ENCODE results near the gene LGI4. TPM values are rescaled to one million over a fixed set of nuclear protein-coding genes. Genes with fewer than 3 reads are reported as not detected.

The LGI4 gene
- total and polyA plus RNA-seq, 2 experiments from 2014 or later, result 3.4 to 4.3 TPM

GRCh38 chr19:35164418-35164817, 29.6 kb upstream of the LGI4 start (continued):
- no peak for TF ChIP-seq ZNF462 (CRISPR knock-in tag; IDR thresholded peaks at IDR 0.05)
- no peak for TF ChIP-seq STAT1 (IDR thresholded peaks at IDR 0.05; ENCODE audit: unreplicated experiment)
- TF ChIP-seq JUNB (IDR thresholded peaks at IDR 0.05; ENCODE audit: unreplicated experiment), result no peak
- no peak for TF ChIP-seq NANOG (IDR thresholded peaks at IDR 0.05; ENCODE audit: borderline replicate concordance)
- no peak for TF ChIP-seq ETS1 (IDR thresholded peaks at IDR 0.05)

GRCh38 chr19:35162471-35163326, 27.8 kb upstream of the LGI4 start:
- H3K4me2 ChIP-seq, result no peak overlapping the region
- Mint-ChIP-seq H3K27me3 (ENCODE audit: insufficient read depth, low read depth, poor library complexity) (peaks cover 3% of the 10 kb centered on the region), H3K9me3 (peaks cover 16% of the 10 kb centered on the region), H3K36me3 (ENCODE audit: low read depth) (peaks cover 99% of the 10 kb centered on the region), H3K27ac (no peak overlapping the region), H3K4me3 (no peak overlapping the region; the same call in 2 of the 3 replicates), H3K4me1 (no peaks in the 10 kb centered on the region)
- peaks cover 9% of the 10 kb centered on the region; the same call in 1 of the 2 replicates for H4K20me1 ChIP-seq (replicated peaks; ENCODE audit: insufficient read depth)
- H3K36me3 ChIP-seq (ENCODE audit: insufficient read depth), result peaks cover 67% of the 10 kb centered on the region
- no peak for DNase-seq (ENCODE audit: low spot score)
- H3K27ac ChIP-seq (ENCODE audit: low read depth), result no peak overlapping the region
- no peak overlapping the region for H3K4me3 ChIP-seq
- no peak for ATAC-seq
- H3K27me3 ChIP-seq (ENCODE audit: insufficient read depth), result no peaks in the 10 kb centered on the region
- TF ChIP-seq NANOG (IDR thresholded peaks at IDR 0.05; ENCODE audit: borderline replicate concordance) (no peak), POLR2AphosphoS5 (IDR thresholded peaks at IDR 0.05; ENCODE audit: low read depth) (no peak), CREB1 (CRISPR knock-in tag; IDR thresholded peaks at IDR 0.05; ENCODE audit: low read depth) (no peak), ETS1 (IDR thresholded peaks at IDR 0.05) (no peak), EZH2phosphoT487 (IDR thresholded peaks at IDR 0.05; ENCODE audit: unreplicated experiment) (no peak), EZH2 (IDR thresholded peaks at IDR 0.05; ENCODE audit: low read depth, unreplicated experiment) (no peak)
- H3K79me2 ChIP-seq (replicated peaks; ENCODE audit: insufficient read depth), result no peaks in the 10 kb centered on the region; the same call in 1 of the 2 replicates
- no peaks in the 10 kb centered on the region for H3K4me1 ChIP-seq (ENCODE audit: insufficient read depth)
- H2AFZ ChIP-seq, result no peak overlapping the region
- H3F3A ChIP-seq (replicated peaks; ENCODE audit: low read depth), result no peaks in the 10 kb centered on the region
- H3K9me2 ChIP-seq (ENCODE audit: insufficient read depth), result no peaks in the 10 kb centered on the region

Data from GM23338 (cell line).